Measurements from ENCODE around the gene ARHGDIG. TPM values are rescaled to one million over a fixed set of nuclear protein-coding genes. Genes with fewer than 3 reads are reported as not detected.
A peak's percentile ranks its signal among the peaks of the same experiment; 100 is the strongest.

Gene ARHGDIG
- total and polyA plus RNA-seq, 9 of the 15 experiments (the other 6 are each of a cell fraction or from before 2014, with no cell fraction given): 0.36 to 2.5 (median 0.64) TPM; not detected in 2

- no peak for TF ChIP-seq ZNF23 (CRISPR knock-in tag; IDR thresholded peaks at IDR 0.05)
- no peak for TF ChIP-seq KAT8 (IDR thresholded peaks at IDR 0.05; ENCODE audit: low read depth)
- no peak for TF ChIP-seq PRDM10 (IDR thresholded peaks at IDR 0.05; ENCODE audit: partially characterized antibody)
- TF ChIP-seq ZNF212 (CRISPR knock-in tag; IDR thresholded peaks at IDR 0.05): no peak
- peak; percentile 90; the same call in 1 of the 2 replicates for TF ChIP-seq HLTF (IDR thresholded peaks at IDR 0.05)
- peak; percentile 38; the same call in 1 of the 2 replicates for TF ChIP-seq GTF2E2 (tag; IDR thresholded peaks at IDR 0.05)
- TF ChIP-seq CHD4 (IDR thresholded peaks at IDR 0.05; ENCODE audit: insufficient read depth, insufficient replicate concordance, low read depth, low read length, poor library complexity, severe bottlenecking): no peak
- TF ChIP-seq THAP7 (CRISPR knock-in tag; IDR thresholded peaks at IDR 0.05): no peak
- no peak for TF ChIP-seq CREBBP (IDR thresholded peaks at IDR 0.05; ENCODE audit: low read depth, low read length)
- no peak for TF ChIP-seq NR0B1 (IDR thresholded peaks at IDR 0.05; ENCODE audit: partially characterized antibody)
- TF ChIP-seq LCOR (CRISPR knock-in tag; IDR thresholded peaks at IDR 0.05): no peak
- no peak for TF ChIP-seq CBX3 (IDR thresholded peaks at IDR 0.05; ENCODE audit: borderline replicate concordance in 1 of 2, low read length in 2 of 2)
- no peak for TF ChIP-seq RREB1 (CRISPR knock-in tag; IDR thresholded peaks at IDR 0.05)
- TF ChIP-seq DNMT1 (IDR thresholded peaks at IDR 0.05): 0 out of 2 replicates have a peak, but pooled peaks have one; percentile 85
- 0 out of 4 replicates have a peak, but pooled peaks of 1 of the 2 experiments have one; percentile 11 for TF ChIP-seq SRF (CRISPR knock-in tag; IDR thresholded peaks at IDR 0.05)
These were observed 45.7 kb upstream of the ARHGDIG start, which contains the start of gene FAM234A (continued) for GRCh38 chr16:234468-235305.
